ENCODE results near the gene PYCARD. TPM values are rescaled to one million over a fixed set of nuclear protein-coding genes. Genes with fewer than 3 reads are reported as not detected.

PYCARD gene
- total RNA-seq, 4 donors from 2014 or later, result 53.0 to 70.7 (median 63.9) TPM

GRCh38 chr16:31215287-31216162, 13.0 kb upstream of the PYCARD start:
- 2 to 3% methylated on average over 11 to 34 of the region's 63 CpGs for WGBS, 2 donors
- TF ChIP-seq POLR2A (IDR thresholded peaks at IDR 0.05) (no peak), CTCF (IDR thresholded peaks at IDR 0.05) (no peak)
- no peak for DNase-seq
- H3K36me3 ChIP-seq, result no peaks in the 10 kb centered on the region
- no peak overlapping the region for H3K27ac ChIP-seq
- no peaks in the 10 kb centered on the region for H3K9me3 ChIP-seq
- peak overlapping the region; percentile 8 to 70 (median 36) for H3K4me3 ChIP-seq
- intact Hi-C loops (cut with DNase I), result no loop called here
- H3K4me1 ChIP-seq, result peaks cover 24 to 30% (median 28%) of the 10 kb centered on the region in 3 donors
- peaks cover 16 to 84% (median 24%) of the 10 kb centered on the region in 4 donors for H3K27me3 ChIP-seq

GRCh38 chr16:31214708-31215286, 12.2 kb upstream of the PYCARD start:
- H3K4me1 ChIP-seq, result peaks cover 24 to 37% (median 28%) of the 10 kb centered on the region in 3 donors
- H3K4me3 ChIP-seq, result peak overlapping the region; percentile 8 to 70 (median 36)
- TF ChIP-seq CTCF (IDR thresholded peaks at IDR 0.05), result no peak
- no peak for TF ChIP-seq POLR2A (IDR thresholded peaks at IDR 0.05)
- 8% methylated on average over 2 of the region's 58 CpGs; no CpG with 5 or more reads in 1 of the 2 donors for WGBS, 2 donors
- no peak for DNase-seq
- peaks cover 16 to 78% (median 24%) of the 10 kb centered on the region in 4 donors for H3K27me3 ChIP-seq
- H3K27ac ChIP-seq, result no peak overlapping the region
- intact Hi-C loops (cut with DNase I), result no loop called here
- H3K9me3 ChIP-seq, result no peaks in the 10 kb centered on the region
- no peaks in the 10 kb centered on the region for H3K36me3 ChIP-seq

- WGBS, 2 donors, result 70 to 89% methylated on average over 4 to 10 of the region's 25 CpGs
- peak within 1 kb of the TSS in 3 of 4 donors; percentile 27 to 70 (median 45) for H3K4me3 ChIP-seq
- H3K9me3 ChIP-seq, result no peaks in the 10 kb centered on the region
- peak within 1 kb of the TSS in 1 of 4 donors; percentile 9 for H3K27ac ChIP-seq
- DNase-seq, result no peak
- TF ChIP-seq POLR2A (IDR thresholded peaks at IDR 0.05), result no peak
- H3K4me1 ChIP-seq, result peaks cover 24 to 44% (median 28%) of the 10 kb centered on the region in 3 donors
- peaks cover 16 to 71% (median 24%) of the 10 kb centered on the region in 4 donors for H3K27me3 ChIP-seq
- no peaks in the 10 kb centered on the region for H3K36me3 ChIP-seq
- intact Hi-C loops (cut with DNase I), result no loop called here
Observed at GRCh38 chr16:31213877-31214707, 11.5 kb upstream of the PYCARD start, which contains the start of gene TRIM72. TRIM72 (plus strand) TSS chr16:31214119; CDS start chr16:31214739, 620 bp downstream.

- Histone ChIP-seq H3K27ac (no peak overlapping the region), H3K36me3 (no peaks in the 10 kb centered on the region), H3K27me3 (peaks cover 16 to 65% (median 23%) of the 10 kb centered on the region in 4 donors), H3K4me3 (no peak overlapping the region), H3K4me1 (peaks cover 24 to 52% (median 28%) of the 10 kb centered on the region in 3 donors), H3K9me3 (no peaks in the 10 kb centered on the region)
- intact Hi-C loops (cut with DNase I), result no loop called here
- DNase-seq, result no peak
- TF ChIP-seq POLR2A (IDR thresholded peaks at IDR 0.05) (no peak), CTCF (IDR thresholded peaks at IDR 0.05) (no peak)
- 92 to 100% methylated on average over 1 of the region's 1 CpG for WGBS, 2 donors
Observed at GRCh38 chr16:31213342-31213741, 10.8 kb upstream of the PYCARD start.

- H3K9me3 ChIP-seq, result no peaks in the 10 kb centered on the region
- no peak overlapping the region for H3K27ac ChIP-seq
- DNase-seq, result no peak
- intact Hi-C loops (cut with DNase I), result no loop called here
- 50 to 71% methylated on average over 2 to 6 of the region's 6 CpGs for WGBS, 2 donors
- no peaks in the 10 kb centered on the region for H3K36me3 ChIP-seq
- peaks cover 0 to 26% (median 0%) of the 10 kb centered on the region in 4 donors for H3K27me3 ChIP-seq
- no peak overlapping the region for H3K4me3 ChIP-seq
- no peak for TF ChIP-seq POLR2A (IDR thresholded peaks at IDR 0.05)
- TF ChIP-seq CTCF (IDR thresholded peaks at IDR 0.05), result no peak
- peaks cover 12 to 54% (median 13%) of the 10 kb centered on the region in 3 donors for H3K4me1 ChIP-seq
Observed at GRCh38 chr16:31206776-31207175, 4.2 kb upstream of the PYCARD start.

Data from esophagus squamous epithelium (tissue), 5 donors.